HepG2 (cell line): Measurements from ENCODE around the gene ACACB. TPM values are rescaled to one million over a fixed set of nuclear protein-coding genes. Genes with fewer than 3 reads are reported as not detected.

ENCODE experiments used
- ATAC-seq: fragments of 200-7000 bp; cut with Tn5 transposase; 3 replicates; pipeline ENCODE4 v1.9.1; 2020; ENCODE audit warnings: mild to moderate bottlenecking, moderate library complexity
- BruUV-seq: library from RNA; stranded (reverse); fragments of 400-500 nt; replicated peaks from 2 replicates; lab custom pipeline; 2021; lab: Mats Ljungman, UMichigan
- CTCF ChIA-PET: fragments of 300-600 bp; formaldehyde crosslinking; extraction: SDS; loops from one replicate; lab custom pipeline; 2021; ENCODE audit warnings: low total read pairs, inconsistent platforms, low intra/inter-chr PET ratio; lab: Yijun Ruan, JAX
- POLR2A ChIA-PET: fragments of 350-600 bp; sonication (Branson Sonifier 250); formaldehyde crosslinking; loops from one replicate; lab custom pipeline; 2020; ENCODE audit warnings: antibody characterized with exemption, inconsistent platforms; lab: Yijun Ruan, JAX
- DNase-seq: peaks from one replicate; pipeline ENCODE4 v3.0.0-alpha.2; 2015; ENCODE audit warnings: low spot score
- FAIRE-seq: peaks from 3 replicates; lab custom pipeline; 2011; peaks lifted over from hg19 to GRCh38; lab: Jason Lieb, UNC
- H2AFZ ChIP-seq: one replicate; pipeline ENCODE4 v1.6.1; 2011; ENCODE audit warnings: low read length, inconsistent platforms
- H3K27ac ChIP-seq: fragments of 300-600 bp; 3 replicates; pipeline ENCODE4 v1.8.0; 2011; ENCODE audit warnings: mixed run types, mild to moderate bottlenecking, mixed read lengths, low read length, inconsistent platforms; ENCODE audit not compliant: insufficient read depth; ENCODE audit errors: extremely low read length
- H3K27me3 ChIP-seq, 2 experiments: fragments of 200-600 bp in 1 of 2; 2 replicates in 1 of 2; 3 replicates in 1 of 2; pipeline versions ENCODE4 v1.6.0 to v1.8.0; 2011; ENCODE audit warnings: low read length in 2 of 2, mild to moderate bottlenecking in 2 of 2, moderate library complexity in 2 of 2, inconsistent platforms in 1 of 2; ENCODE audit not compliant: insufficient read depth in 2 of 2, control insufficient read depth in 1 of 2
- H3K36me3 ChIP-seq, 2 experiments: fragments of 200-600 bp in 1 of 2; replicated peaks in 1 of 2; 2 replicates in 1 of 2; 3 replicates in 1 of 2; pipeline versions ENCODE4 v1.5.1 to v1.8.0; 2011; ENCODE audit warnings: low read length in 2 of 2, inconsistent platforms in 1 of 2; ENCODE audit not compliant: insufficient read depth in 2 of 2, control insufficient read depth in 1 of 2
- H3K4me1 ChIP-seq: 2 replicates; pipeline ENCODE4 v1.5.1; 2012; ENCODE audit warnings: low read length, inconsistent platforms; ENCODE audit not compliant: insufficient read depth
- H3K4me2 ChIP-seq: 2 replicates; pipeline ENCODE4 v1.6.0; 2011; ENCODE audit warnings: low read depth, low read length, inconsistent platforms
- H3K4me3 ChIP-seq, 3 experiments: fragments of 200-600 bp in 1 of 3; sonication (generic), shearing (Covaris generic) in 1 of 3; replicated peaks in 1 of 3; 2 replicates each; pipeline ENCODE4 v1.5.1; 2011 to 2016; ENCODE audit warnings: low read length in 3 of 3, inconsistent platforms in 2 of 3, low read depth in 2 of 3, mild to moderate bottlenecking in 2 of 3, control low read depth in 1 of 3, mixed read lengths in 1 of 3; ENCODE audit not compliant: insufficient read depth in 1 of 3
- H3K79me2 ChIP-seq: one replicate; pipeline ENCODE4 v1.6.1; 2011; ENCODE audit warnings: low read length, inconsistent platforms; ENCODE audit not compliant: insufficient read depth
- H3K9ac ChIP-seq: 2 replicates; pipeline ENCODE4 v1.6.0; 2011; ENCODE audit warnings: mild to moderate bottlenecking, low read depth, low read length, inconsistent platforms; ENCODE audit not compliant: insufficient read depth
- H3K9me3 ChIP-seq: 2 replicates; pipeline ENCODE4 v1.5.1; 2012; ENCODE audit warnings: mild to moderate bottlenecking, low read length
- H4K20me1 ChIP-seq: 2 replicates; pipeline ENCODE4 v1.6.0; 2011; ENCODE audit warnings: inconsistent platforms, mild to moderate bottlenecking, low read length, moderate library complexity; ENCODE audit not compliant: insufficient read depth
- ARID3A ChIP-seq: IDR thresholded peaks from 2 replicates; pipeline ENCODE4 v1.6.1; 2012; ENCODE audit warnings: low read depth, low read length, improper control_type of control experiment
- ATF6 ChIP-seq: sonication (generic); formaldehyde crosslinking; conservative IDR thresholded peaks from 2 replicates; pipeline ENCODE4 v1.4.0; 2020; ENCODE audit warnings: missing genetic modification reagents
- CTCF ChIP-seq: sonication (generic); formaldehyde crosslinking; IDR thresholded peaks from 2 replicates; pipeline ENCODE4 v1.5.0; 2020; ENCODE audit warnings: mild to moderate bottlenecking, missing genetic modification reagents, moderate library complexity
- NAIF1 ChIP-seq: sonication (generic); formaldehyde crosslinking; IDR thresholded peaks from 2 replicates; pipeline ENCODE4 v1.5.0; 2020; ENCODE audit warnings: mild to moderate bottlenecking, missing genetic modification reagents, borderline replicate concordance
- NFE2L1 ChIP-seq: sonication (generic); formaldehyde crosslinking; IDR thresholded peaks from 2 replicates; pipeline ENCODE4 v1.4.0; 2020; ENCODE audit warnings: missing genetic modification reagents, mild to moderate bottlenecking, borderline replicate concordance
- NONO ChIP-seq, 2 experiments: fragments of 450-650 bp in 1 of 2; sonication (generic) in 1 of 2; formaldehyde crosslinking in 1 of 2; IDR thresholded peaks in 1 of 2; conservative IDR thresholded peaks in 1 of 2; 2 replicates each; pipeline versions ENCODE4 v1.6.1 to v1.8.0; 2017 to 2022; ENCODE audit warnings: mild to moderate bottlenecking in 1 of 2, missing genetic modification reagents in 1 of 2, moderate library complexity in 1 of 2
- ZBTB1 ChIP-seq: sonication (generic); formaldehyde crosslinking; IDR thresholded peaks from 2 replicates; pipeline ENCODE4 v1.4.0; 2020; ENCODE audit warnings: missing genetic modification reagents, borderline replicate concordance
- WGBS: methylation state at CpG from one replicate; pipeline ENCODE4 v1.1.6; 2017; ENCODE audit warnings: low lambda C conversion rate; 5-methylcytosine and 5-hydroxymethylcytosine counted together
- in situ Hi-C: cut with HindIII; loops from 2 replicates; pipeline ENCODE4 v1.10.0; 2017; ENCODE audit warnings: low pct_unique_long_range_greater_than_20kb; ENCODE audit not compliant: extremely low pct_ligation_motif_present
- intact Hi-C: fragments of 100-400 bp; cut with micrococcal nuclease; formaldehyde crosslinking; loops from one replicate; pipeline ENCODE4 v1.10.0; 2022; ENCODE audit not compliant: unreplicated experiment
- polyA plus RNA-seq, 8 experiments: library from polyadenylated mRNA; depleted of rRNA in 3 of 8; stranded (reverse) in 7 of 8; unstranded in 1 of 8; fragments of >200 nt; fragmentation: Illumina TruSeq in 4 of 8; extraction: Trizol in 4 of 8; gene quantifications; 2 replicates each; pipeline versions ENCODE4 v1.2.1 to v1.2.3, GENCODE V29; 2011 to 2016; ENCODE audit warnings: low read depth in 4 of 8, missing spikeins in 1 of 8, mixed read lengths in 1 of 8; ENCODE audit not compliant: insufficient read depth in 1 of 8
- total RNA-seq, 5 experiments: library from RNA; depleted of rRNA; stranded (reverse); fragments of >200 nt; fragmentation: Illumina TruSeq; extraction: Trizol; gene quantifications; 2 replicates each; pipeline ENCODE4 v1.2.3, GENCODE V29; 2016; ENCODE audit warnings: low read depth in 1 of 5

Gene ACACB
- total and polyA plus RNA-seq, 2 of the 13 experiments (the other 11 are each of a cell fraction or from before 2014, with no cell fraction given): 6.2 to 8.6 TPM

GRCh38 chr12:109139360-109139759 lies 23.0 kb downstream of the ACACB start:
- TF ChIP-seq NFE2L1 (CRISPR knock-in tag): no peak
- no peak for TF ChIP-seq ATF6 (CRISPR knock-in tag)
- no peak for TF ChIP-seq ARID3A
- TF ChIP-seq, all 625 proteins: peak for 0
- H3K36me3 ChIP-seq: no peaks in the 10 kb centered on the region
- in situ Hi-C loops (loop anchor here (10.0 kb wide), 2 partner anchors 105 to 245 kb away; no protein-coding TSS in a partner anchor), intact Hi-C loops (no loop called here)
- H3K9ac ChIP-seq: no peak overlapping the region
- H3K4me1 ChIP-seq: peaks cover 14% of the 10 kb centered on the region
- FAIRE-seq (no peak), DNase-seq (no peak), ATAC-seq (no peak)
- H4K20me1 ChIP-seq: no peaks in the 10 kb centered on the region
- H3K27ac ChIP-seq: no peak overlapping the region
- H3K27me3 ChIP-seq: no peaks in the 10 kb centered on the region
- no peak overlapping the region for H3K4me3 ChIP-seq
- POLR2A ChIA-PET: interaction anchor here (3.8 kb wide), 1 partner anchor 15 kb away, joined by 13 read pairs; no protein-coding TSS in a partner anchor
- H2AFZ ChIP-seq: no peak overlapping the region
- BruUV-seq: no TSS peak
- 96% methylated on average over 8 of the region's 9 CpGs for WGBS
- no peaks in the 10 kb centered on the region for H3K79me2 ChIP-seq
- H3K9me3 ChIP-seq: no peaks in the 10 kb centered on the region
- no peak overlapping the region for H3K4me2 ChIP-seq
- CTCF ChIA-PET: no interaction called here

- Histone ChIP-seq H3K27ac (no peak overlapping the region), H4K20me1 (no peaks in the 10 kb centered on the region), H3K9ac (no peak overlapping the region), H3K36me3 (no peaks in the 10 kb centered on the region), H3K9me3 (no peaks in the 10 kb centered on the region), H3K4me2 (no peak overlapping the region), H2AFZ (no peak overlapping the region), H3K4me3 (no peak overlapping the region), H3K27me3 (no peaks in the 10 kb centered on the region), H3K4me1 (peaks cover 18% of the 10 kb centered on the region), H3K79me2 (no peaks in the 10 kb centered on the region)
- ChIA-PET CTCF (no interaction called here), POLR2A (interaction anchor here (3.8 kb wide), 1 partner anchor 15 kb away, joined by 13 read pairs; no protein-coding TSS in a partner anchor)
- DNase-seq (no peak), FAIRE-seq (no peak), ATAC-seq (no peak)
- intact Hi-C loops: no loop called here
- no TSS peak for BruUV-seq
- WGBS: 96% methylated on average over 5 of the region's 7 CpGs
- in situ Hi-C loops: loop anchor here (10.0 kb wide), 2 partner anchors 105 to 245 kb away; no protein-coding TSS in a partner anchor
- TF ChIP-seq NAIF1 (no peak), ZBTB1 (CRISPR knock-in tag) (no peak), CTCF (CRISPR knock-in tag) (no peak), NONO (IDR thresholded peaks at IDR 0.05) (no peak), NONO (CRISPR knock-in tag; conservative IDR thresholded peaks at IDR 0.05) (no peak)
These were observed 23.4 kb downstream of the ACACB start for GRCh38 chr12:109139791-109140190.
